Stimulated activated CD8-positive, alpha-beta memory T cell treated with anti-CD3 and anti-CD28 coated beads, Interleukin-2, amount 100 ng/mL, for 48 hours (primary cell): Measurements from ENCODE around the gene TTC34.

ENCODE experiments used
- DNase-seq, 2 donors: peaks; one replicate each; pipeline ENCODE4 v3.0.0-alpha.2; 2020; ENCODE audit warnings: low read depth in 2 of 2

Gene TTC34

GRCh38 chr1:2605509-2606395, 195.7 kb downstream of the TTC34 start:
- DNase-seq = no peak

DNA sequence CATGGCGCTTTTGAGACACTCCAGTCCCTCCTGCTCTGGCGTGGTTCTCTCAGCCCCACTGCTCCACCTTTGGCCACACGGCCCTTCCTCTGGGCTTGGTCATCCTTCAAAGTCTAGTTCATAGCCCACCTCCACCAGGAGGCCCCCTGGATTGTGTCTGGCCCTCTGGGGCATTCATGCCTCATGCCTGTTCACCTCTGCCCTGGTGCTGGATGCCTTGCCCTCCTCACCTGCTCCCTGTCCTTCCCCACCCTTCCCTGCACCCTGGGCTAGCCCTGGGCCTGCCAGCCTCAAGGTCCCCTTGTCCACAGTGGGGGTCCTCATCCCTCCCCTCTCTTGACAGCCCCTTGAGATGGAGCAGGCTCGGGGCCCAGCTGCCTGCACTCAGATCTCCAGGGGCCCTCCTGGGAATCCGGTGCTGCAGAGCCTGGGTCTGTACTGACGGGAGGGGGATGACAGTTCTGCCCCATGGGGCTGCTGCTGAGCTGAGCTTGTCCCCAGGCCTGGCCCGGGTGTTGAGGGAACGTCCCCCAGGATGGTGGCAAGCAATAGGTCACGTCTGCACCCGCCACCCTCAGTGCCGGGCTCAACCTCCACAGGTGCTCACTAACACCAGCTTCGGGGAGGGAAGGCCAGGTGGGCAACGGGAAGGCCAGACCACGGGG, 196.5 kb downstream of the TTC34 start:
- no peak for DNase-seq

DNA sequence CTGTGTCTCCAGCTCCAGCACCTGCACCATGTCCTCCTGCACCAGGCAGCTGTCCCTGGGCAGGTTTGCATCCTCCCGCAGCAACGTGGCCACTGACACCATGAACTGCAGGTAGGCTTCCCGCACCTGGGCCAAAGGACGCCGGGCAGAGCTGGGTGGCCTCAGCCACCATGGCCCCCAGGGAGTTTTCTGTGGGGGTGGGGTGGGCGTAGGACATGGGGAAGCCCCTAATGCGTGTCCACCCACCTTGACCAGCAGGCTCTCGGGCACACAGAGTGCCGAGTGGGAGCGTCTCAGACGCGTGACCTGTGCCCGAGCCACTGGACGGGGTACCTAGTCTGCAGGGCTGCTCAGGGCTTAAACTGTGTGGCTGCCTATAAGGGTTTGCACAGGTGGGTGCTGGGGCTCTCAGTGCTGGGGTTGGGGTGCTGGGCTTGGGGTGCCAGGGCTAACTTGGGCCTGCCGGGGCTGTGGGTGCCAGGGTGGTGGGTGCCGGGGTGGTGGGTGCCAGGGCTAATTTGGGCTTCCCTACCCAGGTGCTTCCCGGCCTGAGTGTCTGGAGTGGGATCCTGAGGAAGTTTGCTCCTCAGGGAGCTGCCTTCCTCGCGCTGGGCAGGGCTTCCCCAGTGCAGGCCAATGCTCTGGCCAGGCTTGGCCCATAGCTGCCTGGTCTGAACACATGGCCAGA, 197.2 kb downstream of the TTC34 start:
- DNase-seq = no peak

DNA sequence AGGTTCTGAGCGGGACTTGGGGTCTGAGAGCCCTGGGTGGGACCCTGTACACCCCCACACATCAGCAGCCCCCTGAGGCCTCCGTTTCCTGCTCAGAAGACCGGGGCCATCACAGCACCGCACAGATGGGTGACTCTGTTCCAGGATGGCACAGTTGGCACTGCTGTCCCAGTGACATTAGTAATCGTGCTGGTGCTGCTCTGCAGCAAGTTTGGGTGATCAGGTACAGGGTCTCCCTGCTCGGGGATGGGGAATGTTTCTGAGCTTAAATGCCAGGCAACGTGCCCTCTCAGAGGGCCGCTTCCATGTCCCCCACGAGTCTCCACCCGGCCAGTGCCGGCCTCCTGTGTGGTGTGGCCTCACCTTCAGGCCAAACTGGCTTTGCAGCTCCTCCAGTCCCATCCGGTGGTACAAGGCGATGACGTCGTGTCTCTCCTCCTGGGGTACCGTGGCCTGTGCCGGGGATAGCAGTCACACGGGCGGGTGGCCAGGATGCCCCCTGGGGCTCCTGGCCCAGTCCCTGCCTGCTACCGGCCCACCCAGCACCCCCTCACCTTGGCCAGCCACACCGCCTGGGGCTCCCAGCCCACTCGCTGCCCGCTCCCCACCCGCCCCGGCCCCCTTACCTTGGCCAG, 197.9 kb downstream of the TTC34 start:
- DNase-seq = no peak

GRCh38 chr1:2602866-2603520, 198.5 kb downstream of the TTC34 start:
- DNase-seq = no peak

GRCh38 chr1:2602311-2602835, 199.1 kb downstream of the TTC34 start:
- no peak for DNase-seq

DNA sequence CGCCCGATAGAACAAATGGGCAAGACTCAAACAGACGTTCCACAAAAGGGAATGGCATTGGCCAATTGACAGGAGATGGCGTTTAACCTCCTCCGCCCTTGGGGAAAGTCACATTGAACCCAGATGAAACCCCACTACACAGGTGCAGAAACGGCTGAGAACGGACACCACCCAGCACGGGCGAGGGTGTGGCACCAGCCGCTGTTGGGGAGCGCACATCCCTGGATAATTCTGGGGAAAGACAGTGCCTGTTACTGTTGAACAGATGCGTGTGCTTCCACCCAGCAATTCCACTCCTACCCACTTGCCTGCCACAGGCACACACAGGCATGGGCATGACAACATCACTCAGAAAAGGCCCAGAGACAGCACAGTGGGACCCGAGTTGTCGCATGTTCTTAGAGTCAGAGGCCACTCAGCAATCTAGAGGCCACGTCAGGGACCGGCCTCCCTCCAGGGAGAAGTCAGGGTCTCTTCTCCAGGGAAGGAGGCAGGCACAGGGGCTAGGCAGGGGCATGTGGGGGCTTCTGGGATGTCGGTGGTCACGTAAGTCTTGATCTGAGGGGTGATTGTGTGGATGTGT, 199.7 kb downstream of the TTC34 start:
- no peak for DNase-seq

GRCh38 chr1:2598329-2598931, 203.1 kb downstream of the TTC34 start:
- no peak for DNase-seq

- no peak for DNase-seq
These were observed 203.8 kb downstream of the TTC34 start for GRCh38 chr1:2597441-2598328.

- no peak for DNase-seq
These were observed 204.8 kb downstream of the TTC34 start for GRCh38 chr1:2596530-2597333.

- DNase-seq = no peak
These were observed 205.5 kb downstream of the TTC34 start for GRCh38 chr1:2595812-2596529.

GRCh38 chr1:2595261-2595811, 206.2 kb downstream of the TTC34 start:
- no peak for DNase-seq

DNA sequence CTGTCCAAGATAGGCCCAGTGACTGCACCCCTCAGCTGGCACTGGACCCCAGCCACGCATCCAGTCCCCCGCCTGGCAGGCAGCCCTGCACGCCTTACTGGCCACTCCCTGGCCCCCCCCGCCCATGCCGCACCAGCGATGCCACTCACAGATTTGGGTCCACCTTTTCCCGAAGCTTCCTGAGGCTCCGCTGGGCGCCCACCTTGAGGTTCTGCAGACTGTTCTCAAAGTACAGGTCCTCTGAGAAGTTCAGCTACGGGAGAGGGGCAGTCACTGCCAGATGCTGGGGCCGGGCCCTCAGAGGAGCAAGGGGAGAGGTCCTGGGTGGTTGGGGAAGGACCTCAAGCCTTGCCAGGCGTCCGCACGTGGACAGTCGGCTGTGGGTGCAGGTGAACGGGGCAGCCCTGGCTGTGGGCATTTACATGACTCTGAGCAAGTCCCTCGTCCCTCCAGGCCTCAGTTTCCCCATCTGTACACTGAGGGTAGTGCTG, 206.8 kb downstream of the TTC34 start:
- DNase-seq = no peak

DNA sequence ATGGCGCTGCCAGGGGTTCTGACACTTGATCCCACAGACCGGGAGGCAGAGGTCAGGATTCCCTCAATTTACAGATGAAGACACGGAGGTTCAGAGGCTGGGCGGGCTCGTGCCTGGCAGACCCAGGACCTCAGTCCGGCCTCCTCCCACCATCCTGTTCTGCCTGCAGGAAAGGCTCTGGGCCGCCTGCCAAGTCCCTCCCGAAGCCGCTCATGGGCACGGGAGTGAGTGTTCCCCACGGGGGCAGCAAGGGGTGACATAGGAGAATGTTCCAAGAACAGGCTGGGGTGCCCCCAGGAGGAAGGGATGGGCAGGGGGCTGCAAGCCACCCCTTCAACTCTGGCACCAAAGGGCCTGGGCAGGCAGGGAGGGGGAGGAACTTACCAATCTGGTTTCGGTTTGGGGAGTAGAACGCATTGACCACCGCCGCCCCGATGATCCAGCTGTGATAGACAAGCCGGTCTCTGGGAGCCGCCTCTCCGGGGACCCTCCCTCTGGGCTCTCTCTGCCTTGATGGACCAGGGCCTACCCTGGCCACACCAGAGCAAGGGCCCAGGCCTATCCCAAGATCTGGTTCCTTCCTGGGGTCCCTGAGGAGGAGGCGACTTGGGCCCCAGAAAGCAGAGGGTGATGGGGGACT, 207.4 kb downstream of the TTC34 start:
- no peak for DNase-seq

GRCh38 chr1:2593251-2593878, 208.1 kb downstream of the TTC34 start:
- DNase-seq = no peak

- DNase-seq = no peak
These were observed 208.8 kb downstream of the TTC34 start for GRCh38 chr1:2592672-2593071.
